D721Med (cell line): ENCODE results near the gene RRBP1.

ENCODE experiments used
- DNase-seq: peaks from one replicate; pipeline ENCODE4 v3.0.0; 2011; ENCODE audit warnings: low spot score; ENCODE audit not compliant: insufficient read length
- FAIRE-seq: peaks from 2 replicates; lab custom pipeline; 2011; peaks lifted over from hg19 to GRCh38; lab: Jason Lieb, UNC
- TF ChIP-seq, protein P1 (sequence below): IDR thresholded peaks from 2 replicates; pipeline ENCODE4 v1.5.1; 2012; ENCODE audit warnings: mild to moderate bottlenecking, control low read depth; ENCODE audit not compliant: insufficient read depth; ENCODE audit errors: missing control alignments

Gene RRBP1

DNA sequence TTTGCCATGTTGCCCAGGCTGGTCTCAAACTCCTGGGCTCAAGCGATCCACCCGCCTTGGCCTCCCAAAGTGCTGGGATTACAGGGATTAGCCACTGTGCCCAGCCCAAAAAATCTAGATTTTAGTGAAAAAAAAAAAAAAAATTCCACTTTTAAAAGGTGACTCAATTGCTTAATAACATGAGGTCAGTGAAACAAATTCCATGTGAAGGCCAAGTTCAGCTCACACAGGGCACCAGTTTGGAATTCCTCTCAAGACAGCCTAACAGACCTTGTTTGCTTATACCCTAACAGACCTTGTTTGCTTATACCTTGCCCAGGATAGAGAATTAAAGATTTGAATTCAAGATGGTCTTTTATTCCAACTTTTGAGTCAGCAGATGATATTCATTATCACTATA, 5.1 kb downstream of the RRBP1 start:
- no peak for FAIRE-seq
- TF ChIP-seq, protein P1, sequence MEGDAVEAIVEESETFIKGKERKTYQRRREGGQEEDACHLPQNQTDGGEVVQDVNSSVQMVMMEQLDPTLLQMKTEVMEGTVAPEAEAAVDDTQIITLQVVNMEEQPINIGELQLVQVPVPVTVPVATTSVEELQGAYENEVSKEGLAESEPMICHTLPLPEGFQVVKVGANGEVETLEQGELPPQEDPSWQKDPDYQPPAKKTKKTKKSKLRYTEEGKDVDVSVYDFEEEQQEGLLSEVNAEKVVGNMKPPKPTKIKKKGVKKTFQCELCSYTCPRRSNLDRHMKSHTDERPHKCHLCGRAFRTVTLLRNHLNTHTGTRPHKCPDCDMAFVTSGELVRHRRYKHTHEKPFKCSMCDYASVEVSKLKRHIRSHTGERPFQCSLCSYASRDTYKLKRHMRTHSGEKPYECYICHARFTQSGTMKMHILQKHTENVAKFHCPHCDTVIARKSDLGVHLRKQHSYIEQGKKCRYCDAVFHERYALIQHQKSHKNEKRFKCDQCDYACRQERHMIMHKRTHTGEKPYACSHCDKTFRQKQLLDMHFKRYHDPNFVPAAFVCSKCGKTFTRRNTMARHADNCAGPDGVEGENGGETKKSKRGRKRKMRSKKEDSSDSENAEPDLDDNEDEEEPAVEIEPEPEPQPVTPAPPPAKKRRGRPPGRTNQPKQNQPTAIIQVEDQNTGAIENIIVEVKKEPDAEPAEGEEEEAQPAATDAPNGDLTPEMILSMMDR, result no peak
- DNase-seq, result no peak

DNA sequence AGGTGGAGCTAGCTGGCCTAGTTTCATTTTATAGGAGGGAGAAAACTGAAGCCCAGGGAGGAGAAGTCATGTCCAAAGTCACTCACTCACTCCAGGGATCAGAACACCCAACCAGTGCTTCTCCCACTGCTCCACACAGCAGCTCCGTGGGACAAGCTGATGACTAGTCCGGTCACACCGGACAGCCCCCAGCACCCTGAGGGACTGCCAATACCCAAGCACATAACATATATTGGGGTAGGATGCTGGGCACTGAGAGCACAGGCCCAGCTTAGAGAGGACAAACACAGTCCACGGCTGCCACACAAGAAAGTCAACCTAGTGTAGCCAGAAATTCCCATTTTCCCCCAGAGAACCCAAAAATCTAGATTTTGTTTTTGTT, 5.7 kb downstream of the RRBP1 start:
- no peak for DNase-seq
- no peak for FAIRE-seq
- TF ChIP-seq, protein P1, result no peak

DNA sequence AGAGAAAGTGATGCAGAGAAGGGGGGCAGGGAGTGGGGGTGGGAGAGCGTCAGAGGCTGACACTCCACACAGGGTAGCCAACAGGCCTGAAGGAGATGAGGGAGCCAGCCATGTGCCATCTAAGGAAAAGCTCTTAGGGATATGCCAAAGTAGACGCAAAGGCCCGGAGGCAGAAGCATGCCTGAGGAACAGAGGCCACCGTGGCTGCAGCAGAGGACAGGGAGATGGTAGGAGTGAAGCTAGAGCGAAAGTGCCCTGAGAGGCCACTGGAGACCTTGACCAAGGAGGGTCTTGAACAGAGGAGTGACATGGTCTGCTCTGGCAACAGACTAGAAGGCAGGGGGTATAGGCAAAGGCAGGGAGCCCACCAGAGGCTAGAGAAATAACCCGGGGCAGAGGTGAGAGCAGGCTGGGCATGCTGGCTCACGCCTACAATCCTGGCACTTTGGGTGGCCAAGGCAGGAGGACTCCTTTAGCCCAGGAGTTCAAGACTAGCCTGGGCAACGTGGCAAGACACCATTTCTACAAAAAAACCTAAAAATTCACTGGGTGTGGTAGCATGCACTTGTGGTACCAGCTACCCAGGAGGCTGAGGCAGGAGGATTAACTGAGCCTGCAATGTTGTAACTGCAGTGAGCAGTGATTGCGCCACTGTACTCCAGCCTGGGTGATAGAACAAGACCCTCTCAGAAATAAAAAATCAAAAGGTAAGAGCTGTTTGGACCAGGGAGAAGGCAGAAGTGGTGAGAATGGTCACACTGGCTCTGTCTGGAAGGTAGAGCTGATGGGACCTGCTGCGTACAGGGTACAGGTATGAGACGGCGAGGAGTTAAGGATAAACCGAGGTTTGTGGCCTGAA, 6.3 kb downstream of the RRBP1 start:
- TF ChIP-seq, protein P1, result no peak
- DNase-seq (no peak), FAIRE-seq (no peak)

DNA sequence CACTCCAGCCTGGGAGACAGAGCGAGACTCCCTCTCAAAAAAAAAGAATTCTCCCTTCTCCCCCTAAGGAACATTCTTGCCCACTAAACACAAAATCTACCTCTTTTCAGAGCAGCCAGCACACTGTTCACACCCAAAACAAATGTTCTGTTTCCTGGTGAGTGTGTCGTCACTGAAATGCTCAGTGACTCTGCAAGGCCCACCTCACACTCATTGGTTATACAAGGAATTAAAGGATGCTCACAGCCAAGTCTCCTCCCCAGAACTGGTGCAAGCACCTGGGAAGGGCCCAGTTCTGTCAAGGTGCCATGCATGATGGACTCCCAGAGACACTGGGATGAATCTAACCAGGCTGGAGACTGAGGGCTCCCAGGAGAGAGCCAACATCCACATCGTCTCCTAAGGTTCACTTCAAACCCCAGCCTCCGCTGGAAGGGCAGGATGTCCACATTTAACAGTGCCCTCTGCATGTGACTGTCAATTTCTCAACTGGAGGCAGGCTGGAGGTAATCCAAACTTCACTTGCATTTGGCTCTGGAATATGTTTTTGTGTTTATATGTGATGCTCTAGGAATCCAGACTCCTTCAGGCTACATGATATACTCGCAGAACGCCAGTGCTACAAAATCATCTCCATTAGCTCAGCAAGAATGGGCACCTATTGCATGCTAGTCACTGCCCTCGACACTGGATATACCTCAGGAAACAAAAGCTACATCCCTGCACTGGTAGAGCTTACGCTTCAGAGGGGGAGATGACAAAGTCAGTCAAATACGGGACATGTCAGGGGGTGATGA, 7.1 kb downstream of the RRBP1 start:
- no peak for FAIRE-seq
- TF ChIP-seq, protein P1, result no peak
- DNase-seq, result no peak

DNA sequence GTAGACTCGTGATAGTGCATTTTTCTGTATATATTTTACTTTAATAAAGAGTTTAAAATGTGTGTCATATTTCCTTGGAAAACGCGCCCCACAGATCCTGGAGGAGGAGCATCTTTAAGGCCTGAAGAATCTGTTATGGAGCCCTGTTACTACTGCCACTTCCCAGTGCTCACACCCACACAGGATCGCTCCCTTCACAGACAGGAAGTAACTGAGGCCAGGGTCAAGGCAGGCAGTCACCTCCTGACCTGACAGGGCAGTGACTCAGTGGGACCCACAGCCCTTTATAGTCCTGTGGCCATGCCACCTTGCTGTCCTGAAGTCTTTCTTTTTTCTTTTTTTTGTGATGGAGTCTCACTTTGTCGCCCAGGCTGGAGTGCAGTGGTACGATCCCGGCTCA, 9.0 kb downstream of the RRBP1 start:
- FAIRE-seq (no peak), DNase-seq (no peak)
- TF ChIP-seq, protein P1, result no peak

DNA sequence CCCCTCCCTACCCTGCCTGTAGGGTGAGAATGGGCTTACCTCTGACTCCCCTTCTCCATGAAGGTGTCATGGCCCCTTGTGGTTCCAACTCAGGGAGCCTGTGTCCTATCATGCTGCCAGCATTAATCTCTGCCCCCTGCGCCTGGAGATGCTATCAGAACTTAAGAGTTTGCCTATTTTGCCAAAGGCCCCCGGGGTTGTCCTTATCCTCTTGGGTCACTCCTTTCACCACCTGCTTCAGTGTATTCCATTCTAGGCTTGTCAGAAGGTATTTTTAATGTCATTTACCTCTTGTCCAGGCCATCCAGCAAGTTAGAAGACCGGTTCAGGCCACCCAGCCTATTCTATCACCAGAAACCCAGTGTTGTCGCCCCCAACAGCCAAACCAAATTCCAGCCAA, 10.5 kb downstream of the RRBP1 start:
- TF ChIP-seq, protein P1, result no peak
- FAIRE-seq (no peak), DNase-seq (no peak)

DNA sequence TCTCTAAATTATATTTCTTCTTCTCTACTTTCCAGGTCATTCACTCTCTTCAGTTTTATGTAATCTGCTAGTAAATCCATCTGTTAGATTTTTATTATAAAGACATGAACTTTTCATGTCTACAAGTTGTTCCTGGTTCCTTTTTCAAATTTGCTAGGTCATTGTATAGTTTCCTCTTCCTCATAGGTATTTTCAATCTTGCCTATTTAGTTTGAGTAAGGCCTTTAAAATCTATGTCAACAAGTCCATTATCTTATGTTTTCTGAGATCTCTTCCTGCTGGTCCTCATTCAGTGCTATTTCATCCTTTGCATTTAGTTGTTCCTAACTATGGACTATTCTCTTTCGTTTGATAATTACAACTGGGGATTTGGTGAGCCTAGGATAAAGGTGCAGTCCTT, 11.0 kb downstream of the RRBP1 start:
- TF ChIP-seq, protein P1, result no peak
- DNase-seq, result no peak
- FAIRE-seq, result no peak
